Type B pancreatic cell (in vitro differentiated cells): Measurements from ENCODE around the gene LDLRAD4. TPM values are rescaled to one million over a fixed set of nuclear protein-coding genes. Genes with fewer than 3 reads are reported as not detected.

ENCODE experiments used
- DNase-seq: peaks from one replicate; pipeline ENCODE4 v3.0.0; 2021; ENCODE audit warnings: mixed read lengths; ENCODE audit not compliant: unreplicated experiment; ENCODE audit errors: extremely low spot score
- H3K27ac Mint-ChIP-seq: 2 replicates; pipeline ENCODE4 v1.8.0; 2021; ENCODE audit warnings: mild to moderate bottlenecking, mixed read lengths
- H3K27me3 Mint-ChIP-seq: 2 replicates; pipeline ENCODE4 v1.8.0; 2021; ENCODE audit warnings: mixed read lengths
- H3K36me3 Mint-ChIP-seq: 2 replicates; pipeline ENCODE4 v1.8.0; 2021; ENCODE audit warnings: mixed read lengths
- H3K4me1 Mint-ChIP-seq: one replicate; pipeline ENCODE4 v1.8.0; 2021; ENCODE audit warnings: mixed read lengths; ENCODE audit not compliant: unreplicated experiment
- H3K4me3 Mint-ChIP-seq: 2 replicates; pipeline ENCODE4 v1.8.0; 2021; ENCODE audit warnings: mild to moderate bottlenecking, mixed read lengths
- H3K9me3 Mint-ChIP-seq: 2 replicates; pipeline ENCODE4 v1.8.0; 2021; ENCODE audit warnings: mixed read lengths
- CTCF ChIP-seq: fragments of 200-600 bp; sonication (generic); conservative IDR thresholded peaks from 2 replicates; pipeline ENCODE4 v1.5.0; 2021; ENCODE audit warnings: antibody characterized with exemption, mild to moderate bottlenecking
- total RNA-seq: library from RNA; stranded (reverse); gene quantifications from 2 replicates; pipeline ENCODE4 v1.2.1, GENCODE V29; 2021; ENCODE audit warnings: low replicate concordance

Gene LDLRAD4
- total RNA-seq, 1 donor from 2014 or later: 2.4 TPM

GRCh38 chr18:13464432-13465123 lies 246.0 kb downstream of the LDLRAD4 start:
- no peak overlapping the region for H3K4me3 Mint-ChIP-seq
- TF ChIP-seq CTCF: no peak
- peaks cover 8% of the 10 kb centered on the region for H3K9me3 Mint-ChIP-seq
- DNase-seq: no peak
- H3K4me1 Mint-ChIP-seq: no peaks in the 10 kb centered on the region
- H3K36me3 Mint-ChIP-seq: no peaks in the 10 kb centered on the region
- no peak overlapping the region for H3K27ac Mint-ChIP-seq
- peaks cover 4% of the 10 kb centered on the region for H3K27me3 Mint-ChIP-seq

- no peak for DNase-seq
- no peak for TF ChIP-seq CTCF
- H3K27ac Mint-ChIP-seq: no peak overlapping the region
- peaks cover 8% of the 10 kb centered on the region for H3K9me3 Mint-ChIP-seq
- H3K27me3 Mint-ChIP-seq: peaks cover 4% of the 10 kb centered on the region
- no peak overlapping the region for H3K4me3 Mint-ChIP-seq
- no peaks in the 10 kb centered on the region for H3K4me1 Mint-ChIP-seq
- no peaks in the 10 kb centered on the region for H3K36me3 Mint-ChIP-seq
Measured at GRCh38 chr18:13465124-13465446, 246.5 kb downstream of the LDLRAD4 start.

GRCh38 chr18:13465476-13465875 lies 246.9 kb downstream of the LDLRAD4 start:
- peaks cover 8% of the 10 kb centered on the region for H3K9me3 Mint-ChIP-seq
- no peak for DNase-seq
- TF ChIP-seq CTCF: no peak
- H3K27ac Mint-ChIP-seq: no peak overlapping the region
- no peaks in the 10 kb centered on the region for H3K4me1 Mint-ChIP-seq
- H3K4me3 Mint-ChIP-seq: no peak overlapping the region
- no peaks in the 10 kb centered on the region for H3K36me3 Mint-ChIP-seq
- peaks cover 4% of the 10 kb centered on the region for H3K27me3 Mint-ChIP-seq

GRCh38 chr18:13470516-13471197 lies 252.1 kb downstream of the LDLRAD4 start:
- Mint-ChIP-seq H3K27ac (no peak overlapping the region), H3K27me3 (peaks cover 6% of the 10 kb centered on the region), H3K9me3 (peaks cover 8% of the 10 kb centered on the region), H3K36me3 (no peaks in the 10 kb centered on the region), H3K4me3 (no peak overlapping the region), H3K4me1 (peaks cover 13% of the 10 kb centered on the region)
- TF ChIP-seq CTCF: no peak
- DNase-seq: no peak

- no peak for TF ChIP-seq CTCF
- H3K4me1 Mint-ChIP-seq: peaks cover 13% of the 10 kb centered on the region
- H3K27ac Mint-ChIP-seq: no peak overlapping the region
- no peaks in the 10 kb centered on the region for H3K36me3 Mint-ChIP-seq
- peaks cover 9% of the 10 kb centered on the region for H3K27me3 Mint-ChIP-seq
- H3K4me3 Mint-ChIP-seq: no peak overlapping the region
- peaks cover 8% of the 10 kb centered on the region for H3K9me3 Mint-ChIP-seq
- no peak for DNase-seq
Measured at GRCh38 chr18:13471198-13471845, 252.8 kb downstream of the LDLRAD4 start.
